ENCODE results near the gene RPS24.
"Not testable (repeated sequence)": the region's sequence is repeated elsewhere in the genome, so short reads cannot be mapped to it uniquely, and the experiment has no call there.

Gene RPS24

GRCh38 chr10:78058562-78058961, 24.9 kb downstream of the RPS24 start:
- DNase-seq, result no peak

GRCh38 chr10:78059906-78060702, 26.4 kb downstream of the RPS24 start:
- no peak for DNase-seq

GRCh38 chr10:78062296-78062695, 28.6 kb downstream of the RPS24 start:
- DNase-seq, result no peak

GRCh38 chr10:78063236-78063635, 29.6 kb downstream of the RPS24 start:
- DNase-seq, result no peak

GRCh38 chr10:78064919-78065318, 31.3 kb downstream of the RPS24 start:
- DNase-seq, result not testable (repeated sequence)

GRCh38 chr10:78065611-78066010, 31.9 kb downstream of the RPS24 start:
- no peak for DNase-seq

GRCh38 chr10:78066012-78066411, 32.3 kb downstream of the RPS24 start:
- DNase-seq, result peak; percentile 20

- DNase-seq, result no peak
Measured at GRCh38 chr10:78066728-78067430, 33.2 kb downstream of the RPS24 start.

GRCh38 chr10:78069151-78069550, 35.5 kb downstream of the RPS24 start:
- no peak for DNase-seq

- not testable (repeated sequence) for DNase-seq
Measured at GRCh38 chr10:78070064-78070463, 36.4 kb downstream of the RPS24 start.

GRCh38 chr10:78070726-78071125, 37.1 kb downstream of the RPS24 start:
- no peak for DNase-seq

- DNase-seq, result no peak
Measured at GRCh38 chr10:78071140-78071856, 37.6 kb downstream of the RPS24 start.

GRCh38 chr10:78071857-78072179, 38.2 kb downstream of the RPS24 start:
- DNase-seq, result no peak

GRCh38 chr10:78072504-78072903, 38.8 kb downstream of the RPS24 start:
- no peak for DNase-seq

- DNase-seq, result not testable (repeated sequence)
Measured at GRCh38 chr10:78075806-78076205, 42.1 kb downstream of the RPS24 start.

- no peak for DNase-seq
Measured at GRCh38 chr10:78078539-78079330, 45.1 kb downstream of the RPS24 start.

- DNase-seq, result no peak
Measured at GRCh38 chr10:78079411-78079810, 45.7 kb downstream of the RPS24 start.

GRCh38 chr10:78081292-78081691, 47.6 kb downstream of the RPS24 start:
- no peak for DNase-seq

GRCh38 chr10:78082636-78083035, 49.0 kb downstream of the RPS24 start:
- DNase-seq, result no peak

All from NCI-H510A treated with DMSO at 0.1 percent for 48 hours (cell line).